Measurements from ENCODE around the gene MRPL3. TPM values are rescaled to one million over a fixed set of nuclear protein-coding genes. Genes with fewer than 3 reads are reported as not detected.

MRPL3 gene
- total RNA-seq, 1 experiment from 2014 or later = 142 TPM

GRCh38 chr3:131453533-131453932 is 49.2 kb downstream of the MRPL3 start:
- Histone ChIP-seq H3K9ac (ENCODE audit: low read length) (no peak overlapping the region), H3K4me3 (replicated peaks in 1 of 2; ENCODE audit: low read depth in 1 of 2, low read length in 2 of 2) (no peak overlapping the region), H3K4me1 (ENCODE audit: control insufficient read depth in 1 of 2, insufficient read depth in 2 of 2, low read length in 2 of 2) (no peaks in the 10 kb centered on the region), H3K27ac (ENCODE audit: low read depth, low read length) (no peak overlapping the region), H2AFZ (ENCODE audit: low read depth, low read length, poor library complexity, severe bottlenecking) (no peak overlapping the region), H3K9me2 (ENCODE audit: insufficient read depth) (no peaks in the 10 kb centered on the region), H3K9me3 (ENCODE audit: control insufficient read depth in 1 of 2, insufficient read depth in 1 of 2, low read depth in 1 of 2, low read length in 2 of 2) (no peaks in the 10 kb centered on the region), H4K20me1 (ENCODE audit: insufficient read depth) (no peaks in the 10 kb centered on the region), H3K36me3 (ENCODE audit: control insufficient read depth in 1 of 2, insufficient read depth in 2 of 2, low read length in 2 of 2) (no peaks in the 10 kb centered on the region), H3K4me2 (ENCODE audit: low read length) (no peak overlapping the region), H3K27me3 (ENCODE audit: insufficient read depth, low read length) (no peaks in the 10 kb centered on the region), H3K79me2 (ENCODE audit: insufficient read depth, low read length) (no peaks in the 10 kb centered on the region)
- BruUV-seq (replicated peaks) = no TSS peak
- RAD21 ChIA-PET (ENCODE audit: low non-redundant PET in 1 of 2, low total read pairs in 2 of 2, uncharacterized antibody in 2 of 2, unreplicated experiment in 2 of 2) = no interaction called here
- intact Hi-C loops (cut with micrococcal nuclease) = no loop called here
- TF ChIP-seq ZFX (IDR thresholded peaks at IDR 0.05) (no peak), YY1 (IDR thresholded peaks at IDR 0.05; ENCODE audit: extremely low read depth, insufficient replicate concordance, low read depth, low read length) (no peak), MAX (IDR thresholded peaks at IDR 0.05) (no peak), SIN3A (IDR thresholded peaks at IDR 0.05; ENCODE audit: low read depth) (no peak), CEBPB (IDR thresholded peaks at IDR 0.05; ENCODE audit: low read depth) (no peak), CTCF (IDR thresholded peaks at IDR 0.05 in 2 of 3, conservative IDR thresholded peaks at IDR 0.05 in 1 of 3; ENCODE audit: borderline replicate concordance in 1 of 3, insufficient read depth in 1 of 3, low read depth in 2 of 3, low read length in 2 of 3) (no peak), EZH2phosphoT487 (IDR thresholded peaks at IDR 0.05; ENCODE audit: borderline replicate concordance) (no peak), ELF1 (IDR thresholded peaks at IDR 0.05; ENCODE audit: borderline replicate concordance, low read depth) (no peak), SP1 (IDR thresholded peaks at IDR 0.05; ENCODE audit: low read depth) (no peak), FOSL1 (IDR thresholded peaks at IDR 0.05; ENCODE audit: low read depth) (no peak), POLR2AphosphoS5 (IDR thresholded peaks at IDR 0.05; ENCODE audit: low read depth, low read length) (no peak), ZBTB33 (IDR thresholded peaks at IDR 0.05; ENCODE audit: extremely low read depth, insufficient replicate concordance, low read length) (no peak)
- DNase-seq (ENCODE audit: low read depth, low spot score) = no peak
- CTCF ChIA-PET = no interaction called here
- POLR2A ChIA-PET = no interaction called here
- ATAC-seq = no peak

Data from HCT116 (cell line).